Measurements from ENCODE around the gene YIPF5. TPM values are rescaled to one million over a fixed set of nuclear protein-coding genes. Genes with fewer than 3 reads are reported as not detected.

Gene YIPF5
- total RNA-seq, 1 experiment from 2014 or later: 24.1 TPM

- Histone ChIP-seq H3K9ac (ENCODE audit: low read length) (no peak overlapping the region), H3K9me2 (replicated peaks; ENCODE audit: low read length) (no peaks in the 10 kb centered on the region), H4K20me1 (ENCODE audit: low read length) (no peaks in the 10 kb centered on the region), H3K79me2 (ENCODE audit: low read length) (no peaks in the 10 kb centered on the region), H3K36me3 (ENCODE audit: low read depth, low read length) (no peaks in the 10 kb centered on the region), H3K4me2 (ENCODE audit: low read length) (no peak overlapping the region), H3K9me3 (ENCODE audit: low read length) (no peaks in the 10 kb centered on the region), H3K27me3 (ENCODE audit: low read length) (peaks cover 27% of the 10 kb centered on the region), H3K27ac (ENCODE audit: low read length) (no peak overlapping the region), H3K4me3 (ENCODE audit: low read length) (no peak overlapping the region), H3K4me1 (ENCODE audit: insufficient read depth, low read length) (peaks cover 15% of the 10 kb centered on the region), H3F3A (ENCODE audit: low read length, unreplicated experiment) (no peaks in the 10 kb centered on the region), H2AFZ (ENCODE audit: low read length) (no peak overlapping the region)
- DNase-seq: no peak
- CTCF ChIA-PET: no interaction called here
- TF ChIP-seq EZH2 (IDR thresholded peaks at IDR 0.05; ENCODE audit: low read length, unreplicated experiment) (no peak), EZH2phosphoT487 (IDR thresholded peaks at IDR 0.05; ENCODE audit: borderline replicate concordance, low read length) (no peak), CTCF (conservative IDR thresholded peaks at IDR 0.05; ENCODE audit: low read depth, low read length) (no peak)
- ATAC-seq: no peak
- POLR2A ChIA-PET (ENCODE audit: unreplicated experiment): no interaction called here
- intact Hi-C loops (cut with micrococcal nuclease): loop anchor here (1.0 to 5.0 kb wide), 7 partner anchors 188 to 1845 kb away; no protein-coding TSS in a partner anchor
- BruUV-seq (replicated peaks): no TSS peak
These were observed 32.3 kb upstream of the YIPF5 start for GRCh38 chr5:144202726-144203125.

GRCh38 chr5:144202072-144202471 lies 31.6 kb upstream of the YIPF5 start:
- H3K4me1 ChIP-seq (ENCODE audit: insufficient read depth, low read length): peaks cover 18% of the 10 kb centered on the region
- H3K9ac ChIP-seq (ENCODE audit: low read length): no peak overlapping the region
- H2AFZ ChIP-seq (ENCODE audit: low read length): no peak overlapping the region
- H4K20me1 ChIP-seq (ENCODE audit: low read length): no peaks in the 10 kb centered on the region
- no peak for ATAC-seq
- CTCF ChIA-PET: no interaction called here
- H3K9me3 ChIP-seq (ENCODE audit: low read length): no peaks in the 10 kb centered on the region
- TF ChIP-seq EZH2phosphoT487 (IDR thresholded peaks at IDR 0.05; ENCODE audit: borderline replicate concordance, low read length) (no peak), EZH2 (IDR thresholded peaks at IDR 0.05; ENCODE audit: low read length, unreplicated experiment) (no peak), CTCF (conservative IDR thresholded peaks at IDR 0.05; ENCODE audit: low read depth, low read length) (no peak)
- no peaks in the 10 kb centered on the region for H3K79me2 ChIP-seq (ENCODE audit: low read length)
- DNase-seq: no peak
- no peaks in the 10 kb centered on the region for H3F3A ChIP-seq (ENCODE audit: low read length, unreplicated experiment)
- H3K4me3 ChIP-seq (ENCODE audit: low read length): no peak overlapping the region
- intact Hi-C loops (cut with micrococcal nuclease): loop anchor here (5.0 kb wide), 6 partner anchors 495 to 1845 kb away; no protein-coding TSS in a partner anchor
- no peaks in the 10 kb centered on the region for H3K9me2 ChIP-seq (replicated peaks; ENCODE audit: low read length)
- no peak overlapping the region for H3K27ac ChIP-seq (ENCODE audit: low read length)
- POLR2A ChIA-PET (ENCODE audit: unreplicated experiment): no interaction called here
- BruUV-seq (replicated peaks): no TSS peak
- H3K4me2 ChIP-seq (ENCODE audit: low read length): no peak overlapping the region
- H3K36me3 ChIP-seq (ENCODE audit: low read depth, low read length): no peaks in the 10 kb centered on the region
- peaks cover 21% of the 10 kb centered on the region for H3K27me3 ChIP-seq (ENCODE audit: low read length)

GRCh38 chr5:144201588-144201987 lies 31.1 kb upstream of the YIPF5 start:
- no peaks in the 10 kb centered on the region for H4K20me1 ChIP-seq (ENCODE audit: low read length)
- no peaks in the 10 kb centered on the region for H3K79me2 ChIP-seq (ENCODE audit: low read length)
- H3K4me2 ChIP-seq (ENCODE audit: low read length): no peak overlapping the region
- no peaks in the 10 kb centered on the region for H3K36me3 ChIP-seq (ENCODE audit: low read depth, low read length)
- POLR2A ChIA-PET (ENCODE audit: unreplicated experiment): no interaction called here
- H3F3A ChIP-seq (ENCODE audit: low read length, unreplicated experiment): no peaks in the 10 kb centered on the region
- peaks cover 16% of the 10 kb centered on the region for H3K27me3 ChIP-seq (ENCODE audit: low read length)
- DNase-seq (no peak), ATAC-seq (no peak)
- H3K9ac ChIP-seq (ENCODE audit: low read length): no peak overlapping the region
- H3K4me1 ChIP-seq (ENCODE audit: insufficient read depth, low read length): peaks cover 18% of the 10 kb centered on the region
- CTCF ChIA-PET: no interaction called here
- intact Hi-C loops (cut with micrococcal nuclease): loop anchor here (5.0 kb wide), 6 partner anchors 496 to 1846 kb away; no protein-coding TSS in a partner anchor
- BruUV-seq (replicated peaks): no TSS peak
- no peak overlapping the region for H3K27ac ChIP-seq (ENCODE audit: low read length)
- no peak overlapping the region for H3K4me3 ChIP-seq (ENCODE audit: low read length)
- H3K9me2 ChIP-seq (replicated peaks; ENCODE audit: low read length): no peaks in the 10 kb centered on the region
- H3K9me3 ChIP-seq (ENCODE audit: low read length): no peaks in the 10 kb centered on the region
- no peak overlapping the region for H2AFZ ChIP-seq (ENCODE audit: low read length)
- TF ChIP-seq EZH2 (IDR thresholded peaks at IDR 0.05; ENCODE audit: low read length, unreplicated experiment) (no peak), CTCF (conservative IDR thresholded peaks at IDR 0.05; ENCODE audit: low read depth, low read length) (no peak), EZH2phosphoT487 (IDR thresholded peaks at IDR 0.05; ENCODE audit: borderline replicate concordance, low read length) (no peak)

Measured in PC-3 (cell line).